Colonic mucosa (tissue), 4 donors: ENCODE results near the gene RIIAD1. TPM values are rescaled to one million over a fixed set of nuclear protein-coding genes. Genes with fewer than 3 reads are reported as not detected.
"Not testable (repeated sequence)": the region's sequence is repeated elsewhere in the genome, so short reads cannot be mapped to it uniquely, and the experiment has no call there.

Experiments used
- DNase-seq: peaks from one replicate; pipeline ENCODE4 v3.0.0-alpha.2; 2020
- H3K27ac ChIP-seq: fragments of 200-600 bp; one replicate; pipeline ENCODE4 v1.8.0; 2021
- H3K27me3 ChIP-seq: fragments of 200-600 bp; one replicate; pipeline ENCODE4 v1.8.0; 2021
- H3K36me3 ChIP-seq: fragments of 200-600 bp; one replicate; pipeline ENCODE4 v1.8.0; 2021
- H3K4me1 ChIP-seq: fragments of 200-600 bp; one replicate; pipeline ENCODE4 v1.8.0; 2021; ENCODE audit warnings: mild to moderate bottlenecking
- H3K4me3 ChIP-seq: fragments of 200-600 bp; one replicate; pipeline ENCODE4 v1.8.0; 2021
- H3K9ac ChIP-seq, 2 donors: one replicate each; pipeline ENCODE4 v1.7.0; 2013; ENCODE audit warnings: control low read depth in 2 of 2, low read depth in 2 of 2, low read length in 2 of 2
- H3K9me3 ChIP-seq: fragments of 200-600 bp; one replicate; pipeline ENCODE4 v1.8.0; 2021
- CTCF ChIP-seq: fragments of 200-600 bp; IDR thresholded peaks from one replicate; pipeline ENCODE4 v1.8.0; 2022; ENCODE audit warnings: antibody characterized with exemption, mild to moderate bottlenecking
- intact Hi-C: fragments of 100-400 bp; cut with DNase I; formaldehyde crosslinking; loops from one replicate; pipeline ENCODE4 v1.14.1; 2022
- total RNA-seq, 2 donors: library from RNA; stranded (reverse); fragmentation: NEBNext Ultra II Directional in 1 of 2; extraction: Animal tissue kit (Norgen Biotek cat#: 25700) in 1 of 2; gene quantifications; one replicate each; pipeline ENCODE4 v1.2.1, GENCODE V29; 2021
- donor health status: healthy.
- donor health status: DM: no; HTN: no; CAD: no.
- donor health status: DM: no; HTN: no; CAD: no.

RIIAD1 gene
- total RNA-seq, 2 donors from 2014 or later: 0.91 TPM; not detected in 1

DNA sequence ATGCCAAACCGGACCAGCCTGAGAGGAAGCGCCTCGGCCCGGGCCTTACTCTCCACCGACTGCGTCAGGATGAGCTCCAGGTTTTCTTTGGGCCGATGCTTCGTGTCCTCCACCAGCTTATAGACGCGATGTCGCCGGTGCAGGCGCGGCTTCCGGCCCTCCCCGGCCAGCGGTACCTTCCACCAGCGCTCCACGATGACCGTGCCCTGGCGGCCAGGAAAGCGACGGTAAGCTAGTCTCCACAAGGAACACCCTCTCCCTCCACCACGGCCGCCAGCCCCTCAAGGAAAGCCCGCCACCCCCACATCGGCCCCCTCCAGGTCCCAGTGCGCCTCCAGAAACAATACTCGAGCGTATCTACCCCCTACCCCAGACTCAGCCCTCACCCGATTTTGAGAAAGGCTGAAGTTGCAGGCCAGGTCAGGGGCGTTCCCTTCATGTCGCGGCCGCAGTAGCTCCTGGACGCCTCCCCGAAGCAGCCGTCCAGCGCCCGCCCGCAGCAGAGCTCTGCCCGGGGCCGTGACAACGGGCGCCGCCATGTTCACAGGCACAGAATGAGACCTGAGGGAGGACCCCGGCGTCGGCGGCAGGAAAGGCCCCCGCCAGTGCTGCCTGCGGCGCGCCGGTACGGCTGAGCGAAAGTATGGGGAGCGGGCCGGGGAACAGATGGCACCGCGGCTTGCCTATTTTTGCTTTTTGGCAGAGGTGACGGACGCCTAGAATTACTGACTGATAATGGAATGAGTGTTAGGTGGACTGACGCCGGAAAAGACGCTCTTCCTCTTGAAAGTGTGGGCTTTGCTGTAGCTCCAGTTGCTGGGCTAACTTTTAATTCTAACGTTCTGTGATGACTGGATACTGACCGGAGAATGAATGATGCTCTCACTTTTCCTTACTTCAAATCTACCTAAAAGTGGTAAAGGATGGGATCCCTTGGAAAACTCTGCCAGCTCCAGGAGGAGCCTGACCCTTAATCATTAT, 41.9 kb downstream of the RIIAD1 start, which contains the start of gene MRPL9:
Gene MRPL9, minus strand, starts transcription at position 556 of the 981 bp plus-strand sequence. Its CDS starts 17 bp downstream, at position 539.
- Histone ChIP-seq H3K9ac (peak within 1 kb of the TSS; percentile 62 to 74), H3K27me3 (no peaks in the 10 kb centered on the region), H3K27ac (peak within 1 kb of the TSS; percentile 92), H3K9me3 (no peaks in the 10 kb centered on the region), H3K4me3 (peak within 1 kb of the TSS; percentile 91), H3K4me1 (no peaks in the 10 kb centered on the region), H3K36me3 (peaks cover 11% of the 10 kb centered on the region)
- peak; percentile 86 for DNase-seq
- intact Hi-C loops: no loop called here
- no peak for TF ChIP-seq CTCF

GRCh38 chr1:151763990-151764389, 42.7 kb downstream of the RIIAD1 start:
- Histone ChIP-seq H3K9ac (peak overlapping the region; percentile 62 to 74), H3K4me1 (no peaks in the 10 kb centered on the region), H3K36me3 (peaks cover 11% of the 10 kb centered on the region), H3K9me3 (no peaks in the 10 kb centered on the region), H3K4me3 (peak overlapping the region; percentile 91), H3K27me3 (no peaks in the 10 kb centered on the region), H3K27ac (peak overlapping the region; percentile 92)
- DNase-seq: no peak
- intact Hi-C loops: no loop called here
- no peak for TF ChIP-seq CTCF

- H3K9me3 ChIP-seq, H3K4me1 ChIP-seq, H3K9ac ChIP-seq, H3K4me3 ChIP-seq, DNase-seq, H3K27ac ChIP-seq, H3K27me3 ChIP-seq, H3K36me3 ChIP-seq, intact Hi-C loops: not testable (repeated sequence)
Measured at GRCh38 chr1:151768351-151769066, 47.2 kb downstream of the RIIAD1 start.

GRCh38 chr1:151769270-151769669, 47.9 kb downstream of the RIIAD1 start:
- H3K4me1 ChIP-seq, H3K27ac ChIP-seq, H3K27me3 ChIP-seq, DNase-seq, H3K9me3 ChIP-seq, H3K4me3 ChIP-seq, intact Hi-C loops, H3K36me3 ChIP-seq, H3K9ac ChIP-seq: not testable (repeated sequence)

DNA sequence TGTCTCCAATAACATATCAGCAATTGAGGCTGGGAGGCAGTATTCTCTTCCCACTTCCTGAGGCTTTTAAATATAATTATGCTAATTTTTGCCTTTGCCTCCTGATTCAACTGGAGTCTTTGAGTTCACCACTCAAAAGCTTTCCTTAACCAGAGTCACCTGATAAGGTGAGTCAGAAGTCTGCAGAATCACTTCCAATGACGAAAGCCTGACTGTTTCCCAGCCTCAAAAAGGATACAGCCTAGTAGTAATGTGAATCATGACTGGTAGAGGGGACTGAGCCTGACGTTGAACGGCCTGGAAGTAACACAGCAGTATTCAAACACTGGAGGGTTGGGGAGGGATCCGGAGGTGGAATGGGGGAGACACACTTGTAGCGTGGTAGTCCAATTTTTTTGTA, 52.4 kb downstream of the RIIAD1 start:
- Histone ChIP-seq H3K27ac (no peak overlapping the region), H3K36me3 (no peaks in the 10 kb centered on the region), H3K9ac (no peak overlapping the region), H3K27me3 (no peaks in the 10 kb centered on the region), H3K9me3 (no peaks in the 10 kb centered on the region), H3K4me3 (no peak overlapping the region), H3K4me1 (no peaks in the 10 kb centered on the region)
- TF ChIP-seq CTCF: no peak
- DNase-seq: no peak
- intact Hi-C loops: no loop called here

DNA sequence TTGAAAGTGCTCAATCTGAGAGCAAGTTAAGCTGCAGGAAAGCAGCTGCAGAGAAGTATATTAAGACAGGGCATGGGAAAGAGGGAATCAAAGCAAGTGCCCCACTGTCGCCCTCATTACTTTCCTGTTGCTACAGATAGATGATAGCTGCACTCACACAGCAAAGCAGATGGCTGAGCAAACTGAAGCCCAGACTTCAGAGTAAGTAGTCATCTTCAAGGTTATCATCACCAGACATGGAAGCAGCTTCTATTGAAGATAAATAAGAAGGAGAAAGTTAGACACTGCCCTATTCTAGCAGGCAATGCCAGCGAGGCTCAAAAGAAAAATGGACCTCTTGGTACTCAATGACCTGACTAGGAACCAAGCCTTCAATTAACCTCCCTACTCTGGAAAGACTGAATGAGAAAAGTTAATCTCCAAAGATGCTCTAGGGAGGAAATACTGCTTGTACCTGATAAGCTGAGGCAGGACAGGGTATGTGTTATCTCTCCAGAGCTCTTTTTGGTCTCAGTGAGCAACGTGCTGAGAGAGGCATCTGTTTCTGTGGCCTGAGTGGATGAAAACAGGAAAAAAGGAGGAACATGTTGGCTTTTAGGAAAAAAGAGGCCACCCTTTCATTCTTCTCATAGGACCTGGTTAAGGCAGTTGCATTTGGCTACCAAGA, 53.1 kb downstream of the RIIAD1 start:
- TF ChIP-seq CTCF: no peak
- Histone ChIP-seq H3K9me3 (no peaks in the 10 kb centered on the region), H3K27ac (no peak overlapping the region), H3K4me3 (no peak overlapping the region), H3K9ac (no peak overlapping the region), H3K4me1 (no peaks in the 10 kb centered on the region), H3K36me3 (no peaks in the 10 kb centered on the region), H3K27me3 (no peaks in the 10 kb centered on the region)
- no peak for DNase-seq
- intact Hi-C loops: no loop called here
